LNCAP (cell line): ENCODE data around the gene SEZ6L.

Experiments used
- TF ChIP-seq, protein P1 (sequence below): fragments of 450-650 bp; IDR thresholded peaks from 2 replicates; pipeline ENCODE4 v1.5.1; 2017; ENCODE audit warnings: mild to moderate bottlenecking

Gene SEZ6L

DNA sequence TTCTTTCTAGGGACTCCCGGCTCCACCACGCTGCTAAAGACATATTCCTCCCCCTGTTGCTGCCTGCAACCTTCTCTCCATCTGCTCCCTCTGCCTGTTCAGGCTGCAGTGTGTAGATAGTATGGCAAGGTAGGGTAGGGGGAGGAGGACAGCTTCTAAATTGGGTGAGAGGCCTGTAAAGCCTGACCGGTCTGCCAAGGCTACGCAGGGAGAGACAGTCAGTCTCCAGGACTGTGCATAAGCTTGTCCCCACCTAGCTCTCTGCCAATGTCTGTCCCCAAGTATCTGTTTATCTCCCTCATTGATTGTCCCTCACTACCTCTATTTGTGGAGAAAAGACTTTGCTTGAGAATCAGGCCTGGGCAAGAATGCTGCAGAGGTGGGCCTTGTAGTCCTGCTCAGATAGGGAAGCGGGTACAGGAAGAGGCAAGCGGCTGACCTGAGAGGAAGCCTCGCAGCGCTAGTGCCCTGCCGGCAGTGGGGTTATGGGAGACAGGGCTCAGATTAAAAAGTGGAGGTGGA, 871 bp upstream of the SEZ6L start:
- TF ChIP-seq, protein P1, sequence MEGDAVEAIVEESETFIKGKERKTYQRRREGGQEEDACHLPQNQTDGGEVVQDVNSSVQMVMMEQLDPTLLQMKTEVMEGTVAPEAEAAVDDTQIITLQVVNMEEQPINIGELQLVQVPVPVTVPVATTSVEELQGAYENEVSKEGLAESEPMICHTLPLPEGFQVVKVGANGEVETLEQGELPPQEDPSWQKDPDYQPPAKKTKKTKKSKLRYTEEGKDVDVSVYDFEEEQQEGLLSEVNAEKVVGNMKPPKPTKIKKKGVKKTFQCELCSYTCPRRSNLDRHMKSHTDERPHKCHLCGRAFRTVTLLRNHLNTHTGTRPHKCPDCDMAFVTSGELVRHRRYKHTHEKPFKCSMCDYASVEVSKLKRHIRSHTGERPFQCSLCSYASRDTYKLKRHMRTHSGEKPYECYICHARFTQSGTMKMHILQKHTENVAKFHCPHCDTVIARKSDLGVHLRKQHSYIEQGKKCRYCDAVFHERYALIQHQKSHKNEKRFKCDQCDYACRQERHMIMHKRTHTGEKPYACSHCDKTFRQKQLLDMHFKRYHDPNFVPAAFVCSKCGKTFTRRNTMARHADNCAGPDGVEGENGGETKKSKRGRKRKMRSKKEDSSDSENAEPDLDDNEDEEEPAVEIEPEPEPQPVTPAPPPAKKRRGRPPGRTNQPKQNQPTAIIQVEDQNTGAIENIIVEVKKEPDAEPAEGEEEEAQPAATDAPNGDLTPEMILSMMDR = no peak

DNA sequence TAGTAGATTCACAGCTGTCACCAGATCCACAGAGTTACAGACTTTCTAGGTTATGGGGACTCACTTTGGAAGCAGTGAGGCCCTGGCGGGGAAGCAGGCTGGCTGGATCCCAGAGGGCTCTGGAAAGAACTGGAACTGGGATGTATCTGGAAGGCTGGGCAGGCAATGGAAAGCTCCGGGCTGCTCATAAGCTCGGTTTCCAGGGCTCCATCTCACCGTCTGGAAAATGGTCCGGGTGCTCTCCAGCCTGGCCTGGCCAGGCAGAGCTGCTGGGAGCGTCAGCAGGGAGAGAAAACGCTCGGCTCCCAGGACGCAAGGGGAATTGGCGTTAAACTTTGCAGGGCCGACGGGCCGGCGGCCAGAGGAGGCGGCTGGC, 335 bp upstream of the SEZ6L start:
- TF ChIP-seq, protein P1 = no peak

DNA sequence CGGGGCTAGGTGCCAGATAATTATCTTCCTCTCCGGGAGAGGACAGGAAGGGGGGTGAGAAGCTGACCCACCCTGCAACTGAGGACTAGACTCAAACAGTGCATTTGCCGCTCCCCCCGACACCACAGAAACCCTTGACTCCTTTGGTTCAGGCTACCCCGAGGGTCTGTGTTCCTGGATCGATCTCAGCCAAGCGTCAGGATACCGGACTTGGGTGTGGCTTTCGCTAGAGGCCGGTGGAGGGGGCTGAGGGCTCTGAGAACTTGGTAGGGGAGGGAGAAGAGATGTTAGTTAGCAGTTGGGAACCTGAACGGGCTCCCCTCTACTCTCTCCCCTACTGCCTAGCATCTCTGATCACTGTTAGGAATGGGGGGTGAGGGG, 840 bp downstream of the SEZ6L start:
- TF ChIP-seq, protein P1 = no peak

DNA sequence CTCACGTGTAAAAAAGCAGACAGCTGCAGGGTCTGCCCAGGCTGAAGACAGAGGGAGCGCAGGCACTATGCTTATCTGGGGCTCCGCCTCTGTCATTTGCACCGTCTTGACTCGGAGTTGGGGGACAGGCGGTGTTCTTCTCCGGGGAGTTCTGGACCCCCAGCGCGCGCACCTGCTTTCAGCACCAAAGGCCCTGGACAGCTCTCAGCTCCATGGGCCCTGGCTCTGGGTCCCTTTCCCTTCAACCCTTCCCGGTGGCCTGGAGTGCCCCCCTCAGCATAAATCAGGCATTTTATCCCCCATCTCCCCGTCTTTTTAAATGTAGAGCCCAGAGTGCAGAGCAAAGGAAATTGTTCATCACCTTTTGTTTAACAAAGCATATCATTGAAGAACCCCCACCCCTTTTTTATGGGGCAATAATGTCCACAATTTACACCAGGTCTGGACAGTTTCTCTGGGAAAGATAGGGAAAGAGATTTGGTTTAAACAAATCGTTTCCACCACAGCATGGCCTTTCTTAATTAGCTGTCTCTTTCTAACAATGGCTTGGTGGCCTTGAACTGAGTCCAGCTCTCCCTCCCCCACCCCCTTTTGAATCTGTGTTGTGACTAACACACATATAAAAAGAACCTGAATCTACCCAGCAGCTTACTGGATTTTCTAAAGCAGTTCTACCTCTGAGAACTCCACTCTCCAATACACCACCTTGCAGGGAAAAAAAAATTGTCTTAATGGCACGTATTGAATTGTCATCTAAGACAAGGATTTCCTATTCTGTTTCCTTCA, 1.7 kb downstream of the SEZ6L start:
- TF ChIP-seq, protein P1 = no peak

DNA sequence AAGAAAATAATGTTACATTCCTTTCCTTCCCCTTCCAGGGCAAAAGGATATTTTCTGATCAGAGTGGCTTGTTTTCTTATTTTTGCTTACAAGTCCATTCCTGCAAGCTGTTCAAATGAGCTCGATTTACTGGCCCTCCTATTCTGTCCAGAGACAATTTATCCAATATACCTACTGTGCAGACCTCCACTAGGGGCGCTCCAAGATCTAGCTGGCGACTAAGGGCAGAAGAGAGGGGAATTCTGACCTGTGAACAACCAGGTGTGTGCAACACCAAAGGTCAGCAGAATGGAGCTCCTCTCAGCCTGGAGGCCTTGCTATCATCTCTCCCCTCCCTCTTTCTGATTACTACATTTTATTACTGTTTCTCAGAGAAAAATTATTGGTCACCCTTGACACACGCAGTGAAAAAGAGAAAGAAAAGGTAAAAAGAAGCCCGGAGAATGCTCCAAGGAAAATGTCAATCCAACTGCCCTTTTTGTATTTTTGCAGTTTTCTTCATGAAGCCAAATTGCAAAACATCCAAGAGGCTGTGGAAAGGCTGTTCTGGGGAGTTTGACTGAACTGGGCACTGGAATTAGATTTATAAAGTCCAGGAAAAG, 3.2 kb downstream of the SEZ6L start:
- TF ChIP-seq, protein P1 = peak; percentile 75

DNA sequence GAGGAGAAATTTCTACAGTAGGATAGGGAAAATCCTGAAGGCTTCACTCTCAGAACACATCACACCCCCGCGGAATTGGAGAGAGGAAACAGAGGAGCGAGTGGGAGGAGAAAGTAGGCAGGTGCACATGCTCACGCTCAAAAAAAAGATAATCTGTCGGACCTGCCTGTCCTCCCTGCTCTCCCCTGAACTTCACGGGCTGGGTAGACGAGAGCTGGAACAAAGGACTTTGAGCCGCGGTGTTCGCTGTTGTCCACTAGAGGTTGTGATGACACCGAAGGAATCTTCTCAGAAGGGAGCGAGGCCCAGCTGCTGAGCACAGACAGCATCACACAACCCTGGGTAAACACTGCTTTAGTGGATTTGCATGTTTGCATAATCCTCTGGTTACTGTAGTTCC, 5.0 kb downstream of the SEZ6L start:
- TF ChIP-seq, protein P1 = no peak

DNA sequence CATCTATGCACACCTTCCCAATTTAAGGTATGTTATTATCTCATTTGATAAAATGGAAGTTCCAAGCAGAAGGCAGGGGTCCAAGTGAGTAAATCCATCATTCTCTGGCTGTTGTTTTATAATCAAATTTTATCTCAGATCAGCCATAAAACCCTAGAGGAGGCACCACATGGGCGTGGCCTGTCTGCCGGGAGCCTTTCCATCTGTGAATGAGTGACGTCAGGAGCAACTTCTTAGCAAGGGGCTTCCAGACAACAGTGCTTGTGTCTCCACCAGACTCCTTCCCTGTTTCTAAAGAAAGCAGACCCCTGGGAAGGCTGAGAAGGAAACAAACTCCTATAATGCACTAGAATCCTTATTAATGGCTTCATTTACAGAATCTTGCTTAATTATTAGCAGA, 13.5 kb downstream of the SEZ6L start:
- TF ChIP-seq, protein P1 = no peak
